ENCODE data around the gene KPNA4.
"Not testable (repeated sequence)": the region's sequence is repeated elsewhere in the genome, so short reads cannot be mapped to it uniquely, and the experiment has no call there.

GRCh38 chr3:160452251-160452650 is 113.1 kb downstream of the KPNA4 start:
- TF ChIP-seq CTCF, POLR2A (IDR thresholded peaks at IDR 0.05): not testable (repeated sequence)
